GM18511 (cell line): ENCODE measurements around the gene PPP3CA.
"Not testable (repeated sequence)": the region's sequence is repeated elsewhere in the genome, so short reads cannot be mapped to it uniquely, and the experiment has no call there.

Experiments used
- ATAC-seq: cut with Tn5 transposase; IDR thresholded peaks from one replicate; pipeline ENCODE4 v1.9.1; 2021; ENCODE audit warnings: mild to moderate bottlenecking, moderate library complexity; ENCODE audit not compliant: unreplicated experiment

PPP3CA gene

DNA sequence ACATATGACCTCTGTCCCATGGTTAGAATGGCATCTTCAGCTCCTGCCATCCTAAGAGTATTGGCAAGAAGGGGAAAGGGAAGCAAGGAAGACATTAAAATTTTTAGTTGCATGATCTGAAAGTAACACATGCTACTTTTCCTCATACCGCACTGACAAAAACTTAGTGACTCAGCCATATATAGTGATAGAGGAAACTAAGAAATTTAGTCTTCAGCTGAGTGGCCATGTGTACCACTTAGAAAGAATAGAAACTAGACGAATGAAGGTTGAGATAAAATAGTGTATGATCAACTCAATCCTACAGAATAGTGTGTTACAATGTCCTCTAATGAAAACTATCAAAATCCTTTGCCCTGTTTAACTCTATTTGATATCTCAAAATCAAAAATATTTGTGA is 164.1 kb downstream of the PPP3CA start:
- ATAC-seq, result peak; percentile 64

DNA sequence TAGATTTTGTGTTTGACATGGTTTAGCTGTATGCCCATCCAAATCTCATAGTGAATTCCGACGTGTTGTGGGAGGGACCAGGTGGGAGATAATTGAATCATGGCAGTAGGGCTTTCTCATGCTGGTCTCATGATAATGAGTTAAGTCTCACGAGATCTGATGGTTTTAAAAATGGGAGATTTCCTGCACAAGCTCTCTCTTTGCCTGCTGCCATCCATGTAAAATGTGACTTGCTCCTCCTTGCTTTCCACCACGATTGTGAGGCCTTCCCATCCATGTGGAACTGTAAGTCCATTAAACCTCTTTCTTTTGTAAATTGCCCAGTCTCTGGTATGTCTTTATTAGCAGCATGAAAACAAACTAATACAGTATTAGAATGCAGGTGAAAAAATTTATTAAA is 164.6 kb downstream of the PPP3CA start:
- ATAC-seq, result not testable (repeated sequence)

DNA sequence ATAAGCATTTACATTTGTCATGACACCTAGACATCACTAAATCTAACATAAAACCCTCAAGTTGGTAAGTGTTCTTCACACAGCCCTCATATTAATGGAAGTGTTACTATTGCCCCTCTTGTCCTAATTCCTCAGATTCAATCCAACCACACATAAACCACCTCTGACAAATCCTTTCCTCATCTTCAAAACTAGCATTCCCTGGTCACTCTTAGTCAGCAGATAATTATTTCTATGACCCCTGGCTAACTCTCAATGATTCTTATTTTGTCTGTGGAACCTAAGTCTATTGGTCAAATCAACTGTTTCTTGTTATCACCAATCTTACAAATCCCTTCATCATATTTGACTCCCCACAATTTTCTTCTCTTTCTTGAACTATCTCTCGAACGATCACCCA is 168.6 kb downstream of the PPP3CA start:
- ATAC-seq, result no peak

GRCh38 chr4:101177154-101177553 is 170.2 kb downstream of the PPP3CA start:
- no peak for ATAC-seq

GRCh38 chr4:101175896-101176676 is 171.2 kb downstream of the PPP3CA start:
- no peak for ATAC-seq

- ATAC-seq, result no peak
Measured at GRCh38 chr4:101174679-101175345, 172.5 kb downstream of the PPP3CA start.

GRCh38 chr4:101172369-101172768 is 175.0 kb downstream of the PPP3CA start:
- no peak for ATAC-seq

DNA sequence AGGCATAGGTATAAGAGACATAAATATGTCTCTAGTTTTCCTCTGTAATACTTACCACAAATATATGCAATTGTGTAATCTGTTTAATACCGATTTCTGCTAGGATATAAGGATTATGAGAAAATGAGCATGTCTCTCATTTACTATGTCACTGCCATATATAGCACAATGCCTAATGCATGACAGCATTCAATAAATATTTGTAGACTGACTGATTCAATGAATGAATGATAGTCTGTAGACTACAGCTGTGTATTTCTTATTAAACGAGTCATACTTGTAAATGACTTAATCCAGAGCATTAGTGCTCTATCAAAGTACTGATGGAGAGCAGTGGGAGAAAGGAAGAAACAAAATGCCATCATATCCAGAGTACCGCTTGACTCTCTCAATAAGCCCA is 175.6 kb downstream of the PPP3CA start:
- no peak for ATAC-seq

- ATAC-seq, result peak; percentile 100
Measured at GRCh38 chr4:101169044-101170014, 178.0 kb downstream of the PPP3CA start.

- no peak for ATAC-seq
Measured at GRCh38 chr4:101163936-101164335, 183.4 kb downstream of the PPP3CA start.

- ATAC-seq, result no peak
Measured at GRCh38 chr4:101162990-101163380, 184.3 kb downstream of the PPP3CA start.

DNA sequence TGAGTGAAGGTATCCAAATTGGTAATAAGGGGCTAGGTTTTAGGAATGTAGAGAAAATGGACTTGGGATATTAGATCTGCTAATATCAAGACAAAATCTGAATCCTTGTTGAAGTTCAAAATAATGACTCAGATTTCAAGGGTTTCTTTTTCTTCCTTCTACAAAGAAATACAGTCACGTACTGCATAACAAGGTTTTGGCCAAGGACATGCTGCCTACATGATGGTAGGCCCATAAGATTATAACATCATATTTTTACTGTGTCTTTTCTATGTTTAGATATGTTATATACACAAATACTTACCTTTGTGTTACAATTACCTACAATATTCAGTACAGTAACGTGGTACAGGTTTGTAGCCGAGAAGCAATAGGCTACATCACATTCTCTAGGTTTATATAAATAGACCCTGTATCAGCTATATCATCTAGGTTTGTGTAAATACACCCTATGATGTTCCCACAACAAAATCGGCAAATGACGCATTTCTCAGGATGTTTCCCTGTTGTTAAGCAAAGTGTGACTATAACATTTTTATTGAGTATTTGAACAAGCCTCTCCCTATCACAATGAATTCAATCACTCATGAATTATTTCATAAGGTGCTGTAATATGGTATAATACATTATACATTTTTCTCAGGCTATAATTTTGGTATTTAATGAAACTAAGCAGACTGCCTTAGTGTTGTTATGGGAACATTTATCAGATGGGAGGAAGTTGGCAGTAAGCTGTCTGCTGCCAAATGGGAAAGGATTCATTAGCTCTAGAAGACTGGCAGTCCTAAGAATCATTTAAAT is 186.3 kb downstream of the PPP3CA start:
- no peak for ATAC-seq

DNA sequence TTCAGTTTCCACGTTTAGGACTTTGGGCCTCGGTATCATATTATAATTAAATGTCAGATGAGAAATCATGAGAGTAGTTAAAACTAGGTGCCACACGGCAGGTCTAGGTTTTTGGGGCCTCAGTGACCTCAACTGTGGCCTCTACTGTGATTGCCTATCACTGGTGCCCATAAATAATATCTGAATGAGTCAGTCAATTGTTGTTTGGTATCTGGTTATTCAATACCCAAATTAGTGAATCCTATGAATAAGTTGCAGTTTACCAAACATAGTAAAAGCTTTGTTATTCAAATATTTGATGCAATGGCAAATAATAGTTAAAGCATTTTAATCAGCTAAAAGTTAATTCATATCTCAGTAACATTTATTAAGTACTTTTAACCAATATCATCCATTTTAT is 188.8 kb downstream of the PPP3CA start:
- ATAC-seq, result no peak

DNA sequence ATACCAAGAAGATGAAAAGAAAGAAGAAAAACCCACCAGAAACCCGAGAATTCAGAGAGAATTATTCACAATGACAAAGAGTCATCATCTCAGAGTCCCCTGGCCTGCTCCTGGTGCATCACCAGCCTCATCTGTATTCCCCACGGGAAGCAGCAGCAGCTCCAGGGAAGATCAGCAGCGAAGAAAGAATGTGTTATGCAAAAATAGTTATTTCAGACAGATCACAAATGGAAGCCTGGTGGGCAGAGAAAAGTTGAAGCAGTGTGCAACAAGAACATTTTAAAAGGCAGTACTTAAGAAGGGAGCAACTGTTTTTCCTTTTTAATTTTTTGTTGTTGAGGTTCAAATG is 189.2 kb downstream of the PPP3CA start:
- no peak for ATAC-seq

DNA sequence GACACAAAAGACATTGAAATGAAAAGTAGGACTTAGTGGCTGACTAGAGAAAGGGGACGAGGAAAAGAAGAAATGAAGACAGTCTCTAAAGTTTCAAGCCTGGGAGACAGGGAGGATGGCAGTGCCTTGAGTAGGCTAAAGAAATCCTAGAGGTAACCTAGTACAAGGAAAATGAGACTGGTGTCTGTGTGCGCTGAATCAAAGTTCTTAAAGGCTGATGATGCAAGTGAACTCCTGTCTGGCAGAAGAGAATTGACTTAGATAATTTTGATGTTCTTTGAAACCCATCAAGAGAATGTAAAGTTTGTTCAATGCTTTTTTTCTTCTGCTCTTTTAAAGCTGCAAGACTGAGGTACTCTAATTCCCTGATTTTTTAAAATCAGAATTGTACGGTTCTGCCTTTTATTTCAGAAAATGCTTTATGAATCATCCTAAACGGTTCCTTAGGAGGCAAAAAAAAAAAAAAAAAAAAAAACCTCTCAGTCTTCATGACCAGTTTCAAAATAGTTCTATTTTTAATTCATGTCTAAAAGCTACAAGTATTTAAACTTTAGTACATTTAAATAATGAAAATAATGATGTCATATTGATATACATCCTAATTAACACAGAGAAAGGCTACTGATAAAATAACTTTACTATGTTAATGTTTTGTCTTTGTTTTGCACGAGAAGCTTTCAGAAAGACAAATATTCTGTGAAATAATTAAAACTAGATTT is 189.8 kb downstream of the PPP3CA start:
- ATAC-seq, result no peak

DNA sequence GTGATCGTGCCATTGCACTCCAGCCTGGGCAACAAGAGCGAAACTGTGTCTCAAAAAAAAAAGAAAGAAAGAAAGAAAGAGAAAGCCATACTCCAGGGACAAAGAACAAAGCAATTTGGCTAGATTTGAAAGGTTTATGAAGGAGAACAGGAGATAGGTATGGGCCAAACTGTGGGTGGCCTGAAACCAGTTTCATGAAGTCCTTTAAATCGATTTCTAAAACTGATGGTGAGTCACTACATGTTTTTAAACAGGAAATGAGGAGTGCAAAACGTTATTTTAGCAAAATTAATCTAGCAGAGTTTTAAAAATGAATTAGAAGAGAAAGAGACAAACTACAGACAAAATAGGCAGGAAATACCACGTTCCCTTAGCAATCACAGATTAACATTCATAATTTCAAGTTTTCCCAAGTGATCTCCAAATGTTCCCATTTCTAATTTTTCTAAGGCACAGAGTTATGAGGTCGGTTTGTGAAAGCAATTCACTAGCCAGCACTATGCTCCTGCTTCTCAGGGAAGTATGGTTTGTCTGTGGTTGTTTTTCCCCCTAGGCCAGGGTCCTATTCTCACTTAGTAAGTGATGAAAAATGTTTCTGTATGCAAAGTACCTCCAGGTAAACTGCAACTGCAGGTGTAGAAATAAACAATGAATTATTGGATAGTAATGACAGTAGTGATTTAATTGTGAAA is 190.6 kb downstream of the PPP3CA start:
- no peak for ATAC-seq

- ATAC-seq, result peak; percentile 43
Measured at GRCh38 chr4:101155945-101156344, 191.4 kb downstream of the PPP3CA start.

- ATAC-seq, result no peak
Measured at GRCh38 chr4:101155368-101155767, 192.0 kb downstream of the PPP3CA start.

DNA sequence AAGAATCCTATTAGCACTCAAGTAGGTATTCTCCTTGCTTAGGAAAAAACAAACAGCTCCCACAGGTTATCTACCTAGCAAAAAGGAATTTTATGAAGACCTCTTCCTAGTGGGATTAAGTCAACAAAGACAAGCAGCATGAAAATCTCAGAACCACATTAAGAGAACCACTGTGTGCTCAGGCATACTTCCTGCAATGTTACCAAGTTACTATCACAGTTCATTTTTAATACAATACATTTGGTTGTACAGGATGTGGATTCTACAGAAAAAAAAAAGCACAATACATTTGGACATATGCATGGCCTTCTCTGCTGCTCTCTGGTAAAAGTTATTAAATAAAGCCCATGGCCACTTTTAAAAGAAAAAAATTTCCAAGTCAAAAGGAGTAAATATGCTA is 193.7 kb downstream of the PPP3CA start:
- no peak for ATAC-seq
